ENCODE measurements around the gene KRT71.

KRT71 gene

GRCh38 chr12:52539821-52540173 is 13.1 kb downstream of the KRT71 start:
- no peak for DNase-seq (ENCODE audit: low read depth in 1 of 2, low spot score in 1 of 2)

- no peak for DNase-seq (ENCODE audit: low read depth in 1 of 2, low spot score in 1 of 2)
Observed at GRCh38 chr12:52539083-52539820, 13.7 kb downstream of the KRT71 start.

- no peak for DNase-seq (ENCODE audit: low read depth in 1 of 2, low spot score in 1 of 2)
Observed at GRCh38 chr12:52537101-52537500, 15.8 kb downstream of the KRT71 start.

- DNase-seq (ENCODE audit: low read depth in 1 of 2, low spot score in 1 of 2): no peak
Observed at GRCh38 chr12:52535574-52535973, 17.4 kb downstream of the KRT71 start.

- DNase-seq (ENCODE audit: low read depth in 1 of 2, low spot score in 1 of 2): no peak
Observed at GRCh38 chr12:52534482-52534881, 18.5 kb downstream of the KRT71 start.

- DNase-seq (ENCODE audit: low read depth in 1 of 2, low spot score in 1 of 2): no peak
Observed at GRCh38 chr12:52533686-52534470, 19.1 kb downstream of the KRT71 start.

- no peak for DNase-seq (ENCODE audit: low read depth in 1 of 2, low spot score in 1 of 2)
Observed at GRCh38 chr12:52532636-52533035, 20.3 kb downstream of the KRT71 start.

GRCh38 chr12:52531566-52532300 is 21.2 kb downstream of the KRT71 start:
- no peak for DNase-seq (ENCODE audit: low read depth in 1 of 2, low spot score in 1 of 2)

- DNase-seq (ENCODE audit: low read depth in 1 of 2, low spot score in 1 of 2): no peak
Observed at GRCh38 chr12:52530905-52531304, 22.0 kb downstream of the KRT71 start.

- no peak for DNase-seq (ENCODE audit: low read depth in 1 of 2, low spot score in 1 of 2)
Observed at GRCh38 chr12:52530366-52530765, 22.6 kb downstream of the KRT71 start.

- no peak for DNase-seq (ENCODE audit: low read depth in 1 of 2, low spot score in 1 of 2)
Observed at GRCh38 chr12:52529846-52530245, 23.1 kb downstream of the KRT71 start.

GRCh38 chr12:52529417-52529816 is 23.5 kb downstream of the KRT71 start:
- no peak for DNase-seq (ENCODE audit: low read depth in 1 of 2, low spot score in 1 of 2)

GRCh38 chr12:52528641-52529143 is 24.3 kb downstream of the KRT71 start:
- no peak for DNase-seq (ENCODE audit: low read depth in 1 of 2, low spot score in 1 of 2)

- no peak for DNase-seq (ENCODE audit: low read depth in 1 of 2, low spot score in 1 of 2)
Observed at GRCh38 chr12:52527121-52527800, 25.7 kb downstream of the KRT71 start.

GRCh38 chr12:52526511-52526951 is 26.4 kb downstream of the KRT71 start:
- no peak for DNase-seq (ENCODE audit: low read depth in 1 of 2, low spot score in 1 of 2)

GRCh38 chr12:52525661-52526499 is 27.1 kb downstream of the KRT71 start:
- DNase-seq (ENCODE audit: low read depth in 1 of 2, low spot score in 1 of 2): no peak

GRCh38 chr12:52524898-52525591 is 27.9 kb downstream of the KRT71 start:
- no peak for DNase-seq (ENCODE audit: low read depth in 1 of 2, low spot score in 1 of 2)

- DNase-seq (ENCODE audit: low read depth in 1 of 2, low spot score in 1 of 2): no peak
Observed at GRCh38 chr12:52524241-52524897, 28.6 kb downstream of the KRT71 start.

GRCh38 chr12:52523824-52524223 is 29.1 kb downstream of the KRT71 start:
- no peak for DNase-seq (ENCODE audit: low read depth in 1 of 2, low spot score in 1 of 2)

Measured in stimulated activated CD4-positive, alpha-beta T cell treated with anti-CD3 and anti-CD28 coated beads, Interleukin-15, amount 100 ng/mL, for 1 hour (primary cell).